Measurements from ENCODE around the gene SUV39H2.

GRCh38 chr10:14918964-14919363, 40.3 kb downstream of the SUV39H2 start:
- TF ChIP-seq POLR2A (IDR thresholded peaks at IDR 0.05) (no peak), CTCF (IDR thresholded peaks at IDR 0.05) (no peak)
